Stimulated activated CD8-positive, alpha-beta memory T cell treated with anti-CD3 and anti-CD28 coated beads, Interleukin-15, amount 100 ng/mL, for 24 hours (primary cell): ENCODE measurements around the gene HAL.

Experiments used
- DNase-seq: peaks from one replicate; pipeline ENCODE4 v3.0.0-alpha.2; 2020; ENCODE audit warnings: low read depth

The HAL gene

GRCh38 chr12:95942101-95942523, 54.0 kb downstream of the HAL start:
- DNase-seq: no peak

- no peak for DNase-seq
These were observed 55.6 kb downstream of the HAL start for GRCh38 chr12:95940514-95940913.
